ENCODE measurements around the gene SNED1.

Gene SNED1

GRCh38 chr2:241048949-241049343 is 50.5 kb downstream of the SNED1 start:
- DNase-seq (ENCODE audit: low spot score), result no peak

DNA sequence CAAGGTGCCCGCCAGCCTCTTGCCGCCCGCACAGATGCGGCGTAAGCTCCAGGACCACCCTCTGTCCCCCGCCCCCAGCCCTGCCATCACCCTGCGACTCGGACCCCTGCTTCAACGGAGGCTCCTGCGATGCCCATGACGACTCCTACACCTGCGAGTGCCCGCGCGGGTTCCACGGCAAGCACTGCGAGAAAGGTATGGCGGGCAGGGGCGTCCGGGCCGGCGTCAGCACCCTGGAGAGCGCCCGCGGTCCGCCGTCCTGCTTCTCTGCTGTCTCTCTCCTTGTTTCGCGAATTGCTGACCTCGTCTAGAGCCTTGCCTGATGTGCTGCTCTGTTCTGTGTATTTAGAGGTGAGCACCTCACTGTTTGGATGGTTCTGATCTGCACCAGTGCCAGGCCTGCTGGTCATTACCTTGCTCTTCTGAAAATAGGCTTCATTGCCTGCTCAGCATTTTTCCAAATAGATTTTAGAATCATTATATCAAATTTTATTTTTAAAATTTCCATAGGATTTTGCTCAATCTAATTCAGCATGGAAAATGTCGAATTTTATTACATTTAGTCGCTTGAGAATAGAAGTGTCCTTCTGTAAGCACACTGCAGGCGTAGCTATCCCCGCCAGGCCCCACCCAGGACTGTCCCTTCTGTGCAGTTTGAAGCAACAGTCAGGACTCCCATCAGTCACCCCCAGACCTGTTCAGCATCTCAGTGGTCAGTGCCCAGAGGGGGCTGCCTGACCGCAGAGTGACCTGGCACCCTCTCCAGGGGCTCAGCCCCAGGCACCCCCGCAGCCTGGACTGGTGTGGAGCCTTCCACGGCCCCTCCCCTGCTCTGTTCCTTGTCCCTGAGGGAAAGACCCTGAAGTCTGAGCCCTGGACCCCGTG is 51.6 kb downstream of the SNED1 start:
- DNase-seq (ENCODE audit: low spot score), result no peak

GRCh38 chr2:241050624-241051577 is 52.5 kb downstream of the SNED1 start:
- no peak for DNase-seq (ENCODE audit: low spot score)

- DNase-seq (ENCODE audit: low spot score), result no peak
These were observed 53.4 kb downstream of the SNED1 start for GRCh38 chr2:241051578-241052487.

DNA sequence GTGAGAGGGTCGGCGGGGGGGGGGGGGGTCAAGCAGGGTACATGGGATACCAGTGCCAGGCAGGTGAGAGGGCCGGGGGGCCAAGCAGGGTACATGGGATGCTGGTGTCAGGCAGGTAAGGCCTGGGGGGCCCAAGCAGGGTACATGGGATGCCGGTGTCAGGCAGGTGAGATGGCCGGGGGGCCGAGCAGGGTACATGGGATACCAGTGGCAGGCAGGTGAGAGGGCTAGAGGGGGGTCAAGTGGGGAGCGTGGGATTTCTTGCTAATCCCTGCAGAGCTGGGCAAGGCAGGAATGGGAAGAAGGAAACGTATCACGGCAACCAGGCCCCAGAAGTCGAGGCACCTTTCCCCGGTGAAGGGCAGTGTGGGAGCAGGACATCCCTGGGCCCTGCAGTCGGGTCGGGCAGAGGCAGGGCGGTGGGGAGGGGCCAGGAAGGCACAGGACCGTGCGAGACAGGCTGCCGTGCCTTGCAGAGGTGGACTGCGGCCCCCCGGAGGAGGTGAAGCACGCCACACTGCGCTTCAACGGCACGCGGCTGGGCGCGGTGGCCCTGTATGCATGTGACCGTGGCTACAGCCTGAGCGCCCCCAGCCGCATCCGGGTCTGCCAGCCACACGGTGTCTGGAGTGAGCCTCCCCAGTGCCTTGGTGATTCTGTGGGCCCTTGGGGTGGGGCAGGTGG is 54.4 kb downstream of the SNED1 start:
- DNase-seq (ENCODE audit: low spot score), result no peak

DNA sequence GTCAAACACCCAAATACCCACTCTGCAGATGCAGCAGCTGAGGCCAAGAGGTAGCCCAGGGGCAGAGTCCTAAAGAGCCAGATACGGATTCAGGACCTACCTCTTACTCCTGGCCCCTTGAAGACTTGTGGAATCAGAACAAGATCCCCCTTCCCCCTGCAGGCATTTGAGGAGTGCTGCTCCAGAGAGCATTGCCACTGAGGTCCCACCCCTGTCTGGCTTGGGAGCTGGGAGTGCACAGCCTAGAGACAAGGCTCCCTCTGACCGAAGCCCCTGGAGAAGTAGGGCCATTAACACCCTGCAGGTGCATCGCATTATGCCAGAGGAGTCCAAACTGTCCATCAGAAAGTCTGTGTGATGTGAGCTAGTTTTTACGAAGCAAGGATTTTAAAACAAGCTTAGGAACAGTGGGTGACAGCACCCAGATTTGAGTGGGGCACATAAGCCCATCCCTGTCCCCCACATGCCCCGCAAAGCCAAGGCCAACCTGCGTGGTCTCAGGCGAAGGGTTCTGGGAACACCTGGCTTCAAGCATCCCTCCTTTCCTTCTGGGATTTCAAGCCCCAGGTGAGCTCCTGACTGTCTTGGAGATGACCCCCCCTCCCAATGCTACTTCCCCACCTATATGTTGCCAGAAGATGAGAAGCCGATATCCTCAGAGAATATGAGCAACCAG is 55.3 kb downstream of the SNED1 start:
- no peak for DNase-seq (ENCODE audit: low spot score)

DNA sequence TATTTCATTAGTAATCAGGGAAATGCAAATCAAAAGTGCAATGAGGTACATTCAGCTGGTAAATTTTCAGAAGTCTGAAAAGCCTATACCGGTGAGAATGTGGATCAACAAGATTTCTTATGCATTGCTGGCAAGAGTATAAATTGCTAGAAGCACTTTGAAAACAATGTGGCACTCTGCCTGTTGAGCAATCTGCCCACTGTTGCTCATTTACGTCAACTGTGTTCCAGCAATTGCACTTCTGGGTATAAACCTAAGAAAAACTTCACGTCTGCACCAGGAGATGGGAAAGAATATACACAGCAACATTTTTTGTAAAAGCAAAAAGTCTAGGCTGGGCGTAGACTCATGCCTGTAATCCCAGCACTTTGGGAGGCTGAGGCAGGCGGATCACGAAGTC is 62.9 kb downstream of the SNED1 start:
- no peak for DNase-seq (ENCODE audit: low spot score)

GRCh38 chr2:241062389-241063092 is 64.1 kb downstream of the SNED1 start:
- DNase-seq (ENCODE audit: low spot score), result no peak

DNA sequence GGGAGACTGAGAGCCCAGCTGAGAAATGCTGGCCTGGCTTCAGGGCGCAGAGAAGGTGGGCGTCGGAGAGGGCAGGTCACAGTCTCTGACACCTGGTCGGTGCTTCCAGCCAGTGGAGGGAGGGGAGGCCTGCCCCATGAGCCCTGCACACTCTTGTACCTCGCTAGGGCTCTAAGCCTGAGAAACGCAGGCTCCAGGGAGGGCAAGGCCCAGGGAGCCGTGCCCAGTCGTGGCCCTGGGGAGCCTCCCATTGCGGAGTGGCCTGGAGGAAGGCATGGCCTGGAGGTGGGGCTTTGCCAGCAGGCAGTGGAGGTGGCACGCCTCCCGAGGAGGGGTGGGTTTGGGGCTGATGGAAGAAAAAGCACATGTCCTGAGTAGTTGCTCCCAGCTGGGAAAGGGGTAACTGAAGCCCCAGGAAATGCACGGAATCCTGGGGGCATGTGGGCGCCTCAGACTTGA is 64.7 kb downstream of the SNED1 start:
- no peak for DNase-seq (ENCODE audit: low spot score)

DNA sequence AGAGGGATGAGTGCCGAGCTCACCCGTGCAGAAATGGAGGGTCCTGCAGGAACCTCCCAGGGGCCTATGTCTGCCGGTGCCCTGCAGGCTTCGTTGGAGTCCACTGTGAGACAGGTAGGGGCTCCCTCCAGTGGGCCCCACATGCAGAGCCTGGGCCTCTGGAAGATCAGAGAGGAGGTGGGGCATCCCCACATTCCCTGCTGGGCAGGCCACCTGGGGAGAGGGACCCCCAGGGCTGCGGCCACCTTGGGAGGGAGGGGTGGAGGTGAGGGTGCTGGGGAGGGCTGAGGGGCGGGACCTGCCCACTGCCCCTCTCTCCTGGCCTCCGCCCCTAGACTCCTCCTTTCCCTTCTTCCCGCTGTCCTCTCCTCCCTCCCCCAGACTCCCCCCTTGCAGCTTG is 65.2 kb downstream of the SNED1 start:
- DNase-seq (ENCODE audit: low spot score), result no peak

GRCh38 chr2:241064008-241064801 is 65.8 kb downstream of the SNED1 start:
- DNase-seq (ENCODE audit: low spot score), result peak; percentile 51

DNA sequence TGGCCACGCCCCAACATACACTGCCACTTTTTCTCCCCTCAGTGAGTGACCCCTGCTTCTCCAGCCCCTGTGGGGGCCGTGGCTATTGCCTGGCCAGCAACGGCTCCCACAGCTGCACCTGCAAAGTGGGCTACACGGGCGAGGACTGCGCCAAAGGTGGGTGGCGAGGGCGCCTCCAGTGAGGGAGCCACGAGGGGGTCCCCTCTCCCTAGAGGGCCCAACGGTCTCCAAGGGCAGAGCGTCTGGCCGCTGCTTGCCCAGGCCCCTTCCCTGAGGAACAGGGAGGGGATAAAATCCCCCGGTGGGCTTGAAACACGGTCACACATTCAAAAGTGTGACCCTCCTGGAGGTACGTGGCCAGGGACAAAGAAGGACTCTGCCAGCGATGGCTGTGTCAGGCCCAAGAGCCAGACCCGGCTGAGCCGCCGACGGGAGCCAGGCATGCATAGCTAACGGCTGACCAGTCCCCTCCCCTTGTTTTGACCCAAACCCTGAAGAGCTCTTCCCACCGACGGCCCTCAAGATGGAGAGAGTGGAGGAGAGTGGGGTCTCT is 66.5 kb downstream of the SNED1 start:
- no peak for DNase-seq (ENCODE audit: low spot score)

GRCh38 chr2:241065355-241065803 is 67.0 kb downstream of the SNED1 start:
- DNase-seq (ENCODE audit: low spot score), result no peak

- DNase-seq (ENCODE audit: low spot score), result no peak
These were observed 67.9 kb downstream of the SNED1 start for GRCh38 chr2:241066171-241066892.

DNA sequence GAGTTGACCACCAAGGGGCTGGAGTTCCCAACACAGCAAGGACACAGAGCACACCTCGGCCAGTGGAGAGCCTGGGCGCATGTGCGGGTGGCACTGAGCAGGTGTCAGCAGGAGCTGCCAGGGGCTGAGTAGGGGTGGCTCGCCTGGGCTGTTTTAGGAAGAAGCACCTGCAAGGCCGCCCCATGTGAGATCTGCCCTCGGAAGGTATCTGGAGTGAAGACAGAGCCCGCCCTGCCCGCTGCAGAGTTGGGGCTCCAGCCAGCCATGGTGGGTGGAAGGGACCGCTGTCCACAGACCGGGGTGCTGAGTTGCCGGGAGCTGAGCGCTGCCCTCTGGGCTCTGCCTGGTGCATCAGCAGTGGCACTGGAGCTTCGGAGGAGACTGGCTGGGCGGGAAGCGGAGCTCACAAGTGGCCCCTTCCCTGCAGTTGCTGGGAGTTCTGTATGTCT is 68.5 kb downstream of the SNED1 start:
- DNase-seq (ENCODE audit: low spot score), result no peak

- DNase-seq (ENCODE audit: low spot score), result no peak
These were observed 69.2 kb downstream of the SNED1 start for GRCh38 chr2:241067501-241068135.
